ENCODE results near the gene FMNL2.

GRCh38 chr2:152481881-152482583, 147.1 kb downstream of the FMNL2 start:
- TF ChIP-seq CTCF (IDR thresholded peaks at IDR 0.05; ENCODE audit: insufficient read depth, low read length, poor library complexity, severe bottlenecking): no peak
- no peak for TF ChIP-seq EZH2phosphoT487 (conservative IDR thresholded peaks at IDR 0.05; ENCODE audit: low read length)

Measured in SU-DHL-6 (cell line).